HG02759 (cell line): ENCODE measurements around the gene MMD2.
A peak's percentile ranks its signal among the peaks of the same experiment; 100 is the strongest.

Experiments used
- ATAC-seq: cut with Tn5 transposase; IDR thresholded peaks from one replicate; pipeline ENCODE4 v1.9.1; 2021; ENCODE audit warnings: mild to moderate bottlenecking, moderate library complexity; ENCODE audit not compliant: unreplicated experiment

The MMD2 gene

DNA sequence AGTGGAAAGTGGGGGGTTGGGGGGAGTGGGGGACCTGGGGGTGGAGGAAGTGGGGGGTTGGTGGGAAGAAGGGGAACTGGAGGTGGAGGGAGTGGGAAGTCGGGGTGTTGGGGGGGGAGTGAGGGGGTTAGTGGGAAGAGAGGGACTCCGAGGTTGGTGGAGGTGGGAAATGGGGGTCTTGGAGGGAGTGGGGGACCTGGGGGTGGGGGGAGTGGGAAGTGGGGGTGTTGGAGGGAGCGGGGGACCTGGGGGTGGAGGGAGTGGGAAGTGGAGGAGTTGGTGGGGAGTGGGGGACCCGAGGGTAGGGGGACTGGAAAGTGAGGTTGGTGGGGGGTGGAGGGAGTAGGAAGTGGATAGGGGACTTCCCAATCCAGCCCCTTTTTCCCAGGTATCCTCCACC is 906 bp upstream of the MMD2 start:
- ATAC-seq: no peak

- no peak for ATAC-seq
These were observed 319 bp upstream of the MMD2 start for GRCh38 chr7:4959306-4959705.

DNA sequence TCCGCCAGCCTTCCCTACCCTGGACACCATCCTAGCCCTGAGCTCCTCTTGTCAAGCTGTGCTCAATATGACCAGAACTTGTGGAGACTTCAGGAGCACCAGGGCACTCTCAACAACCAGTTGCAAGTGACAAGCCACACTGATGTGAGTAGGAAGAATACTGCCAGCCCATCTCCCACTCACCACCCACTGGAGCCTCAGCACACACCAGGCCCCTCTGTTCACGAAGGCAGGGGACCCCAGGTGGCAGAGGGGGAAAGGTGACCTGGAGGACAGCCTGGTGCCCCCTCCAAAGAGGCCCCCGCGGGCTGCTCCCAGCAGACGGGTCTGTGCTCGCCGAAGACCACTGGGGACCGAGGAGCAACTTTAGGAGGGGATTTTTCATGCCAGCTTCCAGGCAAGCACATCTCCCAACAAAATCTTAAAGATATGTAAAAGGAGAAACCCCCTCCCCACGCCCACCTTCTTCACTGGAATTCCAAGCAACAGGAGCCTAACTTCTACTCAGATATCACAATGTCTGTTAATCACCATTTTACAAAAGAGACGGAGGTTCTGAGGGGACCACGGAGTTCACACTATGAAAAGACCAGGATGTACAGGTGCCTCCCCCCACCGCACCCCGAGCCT is 1.0 kb downstream of the MMD2 start:
- ATAC-seq: no peak

DNA sequence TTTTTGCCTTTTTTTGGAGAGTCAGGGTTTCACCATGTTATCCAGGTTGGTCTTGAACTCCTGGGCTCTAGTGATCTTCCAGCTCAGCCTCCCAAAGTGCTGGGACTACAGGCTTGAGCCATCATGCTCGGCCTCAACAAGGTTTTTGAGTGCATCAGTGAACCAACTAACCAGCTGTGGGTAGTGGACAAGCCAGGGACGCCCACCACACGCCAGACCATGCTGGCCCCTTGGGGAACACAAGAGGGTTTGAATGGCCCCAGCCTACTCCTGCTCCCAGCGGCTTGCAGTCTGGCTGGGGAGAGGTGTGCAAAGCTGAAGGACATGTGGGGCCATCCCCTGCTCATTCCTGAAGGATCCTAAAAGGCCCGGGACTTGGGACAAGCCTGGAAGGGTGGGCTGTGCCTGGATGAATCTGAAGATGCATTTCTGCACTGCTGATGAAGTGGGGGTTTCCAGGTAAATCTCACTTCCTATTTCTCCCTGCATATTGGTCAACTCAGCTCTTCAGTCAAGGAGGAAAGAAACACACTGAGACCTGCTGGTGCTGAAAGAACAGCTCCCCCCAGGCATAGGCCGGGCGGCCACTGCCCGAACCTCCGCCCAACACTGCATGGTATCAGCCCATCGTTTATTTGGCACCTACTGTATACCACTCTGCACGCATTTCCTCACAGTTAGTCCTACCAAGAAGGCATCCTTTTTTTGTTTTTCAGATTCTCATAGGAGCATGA is 6.9 kb downstream of the MMD2 start:
- ATAC-seq: peak; percentile 65

DNA sequence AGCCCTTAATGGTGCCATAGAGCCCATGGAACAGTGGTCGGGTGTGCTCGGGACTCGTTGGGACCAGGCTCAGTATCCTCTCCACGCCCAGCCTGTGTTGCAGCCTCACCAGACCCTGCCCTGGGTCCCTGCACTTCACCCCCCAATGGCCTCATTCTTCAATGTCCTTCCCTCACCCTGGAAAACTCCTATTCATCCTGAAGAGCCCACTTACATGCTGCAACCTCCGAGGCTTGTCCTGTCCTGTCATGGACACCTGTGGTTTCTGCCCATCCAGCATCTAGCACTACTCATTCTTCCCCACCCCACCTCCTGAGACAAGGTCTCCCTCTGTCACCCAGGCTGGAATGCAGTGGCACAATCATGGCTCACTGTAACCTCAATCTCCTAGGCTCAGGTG is 7.7 kb downstream of the MMD2 start:
- no peak for ATAC-seq

DNA sequence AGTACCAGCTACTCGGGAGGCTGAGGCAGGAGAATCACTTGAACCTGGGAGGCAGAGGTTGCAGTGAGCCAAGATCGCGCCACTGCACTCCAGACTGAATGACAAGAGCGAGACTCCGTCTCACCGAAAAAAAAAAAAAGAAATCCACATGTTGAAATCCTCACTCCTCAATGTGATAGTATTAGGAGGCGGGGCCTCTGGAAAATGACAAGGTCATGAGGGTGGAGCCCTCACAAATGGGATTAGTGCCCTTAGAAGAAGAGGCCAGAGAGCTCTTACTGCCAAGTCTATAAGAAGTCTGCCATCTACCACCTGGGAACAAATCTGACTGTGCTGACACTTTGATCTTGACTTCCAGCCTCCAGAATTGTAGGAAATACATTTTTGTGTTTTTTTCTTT is 10.6 kb downstream of the MMD2 start:
- ATAC-seq: no peak

- no peak for ATAC-seq
These were observed 13.0 kb downstream of the MMD2 start for GRCh38 chr7:4945949-4946348.

GRCh38 chr7:4944939-4945338 is 14.0 kb downstream of the MMD2 start:
- no peak for ATAC-seq

DNA sequence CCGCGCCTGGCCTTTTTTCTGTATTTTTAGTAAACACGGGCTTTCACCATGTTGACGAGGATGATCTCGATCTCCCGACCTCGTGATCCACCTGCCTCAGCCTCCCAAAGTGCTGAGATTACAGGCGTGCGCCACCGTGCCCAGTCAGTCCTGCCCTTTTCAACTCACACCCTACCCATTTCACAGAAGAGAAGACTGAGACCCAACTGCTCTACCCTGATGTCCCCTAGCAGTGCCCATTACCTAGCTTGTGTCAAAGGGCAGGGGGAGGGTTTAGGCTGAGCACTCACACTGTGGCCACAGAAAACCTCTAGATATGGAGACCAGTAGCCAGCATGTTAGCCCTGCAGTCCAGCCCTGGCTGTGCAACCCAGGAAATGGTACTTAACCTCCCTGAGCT is 15.7 kb downstream of the MMD2 start:
- ATAC-seq: no peak

DNA sequence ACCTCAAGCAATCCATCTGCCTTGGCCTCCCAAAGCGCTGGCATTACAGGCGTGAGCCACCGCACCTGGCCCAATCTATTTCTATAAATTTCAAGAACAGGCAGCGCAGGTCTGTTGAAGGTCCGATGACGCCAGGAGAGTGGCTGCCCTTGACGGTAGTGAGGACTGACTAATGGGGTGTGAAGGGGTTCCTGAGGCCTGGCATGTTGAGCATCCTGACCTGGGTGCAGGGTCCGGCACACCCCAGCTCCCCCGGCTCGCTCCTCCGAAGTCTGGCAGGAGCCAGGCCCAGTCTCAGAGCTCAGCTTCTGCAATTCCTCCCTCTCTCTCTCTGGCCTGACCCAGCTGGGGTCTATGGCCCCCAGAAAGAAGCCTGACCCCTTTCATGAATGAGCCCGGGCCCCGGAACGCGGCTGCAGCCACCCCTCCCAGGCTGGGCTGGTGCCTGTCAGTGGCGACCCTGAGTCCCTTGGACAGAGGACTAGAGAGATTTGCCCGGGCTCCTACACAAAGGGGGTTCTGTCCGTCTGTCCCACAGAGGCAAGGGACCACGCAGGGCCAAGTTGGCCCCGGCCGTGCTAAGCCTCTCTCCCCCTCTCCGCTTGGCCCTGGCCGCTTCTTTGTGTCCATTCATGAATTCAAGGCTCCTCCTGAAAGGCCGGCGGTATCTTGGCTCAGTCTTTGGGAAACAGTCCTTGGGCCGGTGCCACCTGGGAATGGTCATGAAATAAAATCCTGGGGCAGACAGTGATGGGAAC is 18.8 kb downstream of the MMD2 start:
- no peak for ATAC-seq

DNA sequence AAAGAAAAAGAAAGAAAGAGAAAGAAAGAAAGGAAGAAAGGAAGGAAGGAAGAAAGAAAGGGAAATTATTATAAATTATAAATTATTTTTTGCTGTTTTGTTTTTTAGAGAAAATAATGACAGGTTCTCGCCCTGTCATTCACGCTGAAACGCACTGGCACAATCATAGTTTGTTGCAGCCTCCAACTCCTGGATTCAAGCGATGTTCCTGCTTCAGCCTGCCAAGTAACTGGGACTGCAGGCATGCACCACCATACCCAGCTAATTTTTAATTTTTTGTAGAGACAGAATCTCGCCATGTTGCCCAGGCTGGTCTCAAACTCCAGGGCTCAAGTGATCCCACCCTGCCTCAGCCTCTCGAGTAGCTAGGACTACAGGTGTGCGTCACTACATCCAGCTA is 21.6 kb downstream of the MMD2 start:
- ATAC-seq: no peak

- ATAC-seq: no peak
These were observed 24.5 kb downstream of the MMD2 start for GRCh38 chr7:4934419-4935025.

GRCh38 chr7:4931943-4932342 is 27.0 kb downstream of the MMD2 start:
- no peak for ATAC-seq

DNA sequence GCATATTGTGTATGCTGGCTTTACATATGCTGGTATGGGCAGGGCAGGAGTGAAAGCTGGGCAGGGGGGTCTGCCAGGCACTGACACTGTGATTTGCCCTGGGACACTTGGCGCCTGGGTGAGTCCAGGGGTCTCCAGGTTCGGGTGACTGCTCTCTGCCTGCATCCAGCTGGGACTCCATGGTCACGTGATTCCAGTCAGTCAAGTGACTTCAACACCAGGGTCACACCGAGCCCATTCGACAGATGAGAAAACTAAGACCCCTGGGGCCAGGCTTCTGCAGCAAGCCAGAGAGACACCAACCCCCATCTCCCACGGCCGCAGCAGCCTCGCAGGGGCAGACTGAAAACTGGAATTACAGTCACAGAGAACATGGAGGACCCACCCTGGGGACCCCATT is 30.0 kb downstream of the MMD2 start:
- no peak for ATAC-seq

- ATAC-seq: no peak
These were observed 30.5 kb downstream of the MMD2 start for GRCh38 chr7:4928445-4928844.

DNA sequence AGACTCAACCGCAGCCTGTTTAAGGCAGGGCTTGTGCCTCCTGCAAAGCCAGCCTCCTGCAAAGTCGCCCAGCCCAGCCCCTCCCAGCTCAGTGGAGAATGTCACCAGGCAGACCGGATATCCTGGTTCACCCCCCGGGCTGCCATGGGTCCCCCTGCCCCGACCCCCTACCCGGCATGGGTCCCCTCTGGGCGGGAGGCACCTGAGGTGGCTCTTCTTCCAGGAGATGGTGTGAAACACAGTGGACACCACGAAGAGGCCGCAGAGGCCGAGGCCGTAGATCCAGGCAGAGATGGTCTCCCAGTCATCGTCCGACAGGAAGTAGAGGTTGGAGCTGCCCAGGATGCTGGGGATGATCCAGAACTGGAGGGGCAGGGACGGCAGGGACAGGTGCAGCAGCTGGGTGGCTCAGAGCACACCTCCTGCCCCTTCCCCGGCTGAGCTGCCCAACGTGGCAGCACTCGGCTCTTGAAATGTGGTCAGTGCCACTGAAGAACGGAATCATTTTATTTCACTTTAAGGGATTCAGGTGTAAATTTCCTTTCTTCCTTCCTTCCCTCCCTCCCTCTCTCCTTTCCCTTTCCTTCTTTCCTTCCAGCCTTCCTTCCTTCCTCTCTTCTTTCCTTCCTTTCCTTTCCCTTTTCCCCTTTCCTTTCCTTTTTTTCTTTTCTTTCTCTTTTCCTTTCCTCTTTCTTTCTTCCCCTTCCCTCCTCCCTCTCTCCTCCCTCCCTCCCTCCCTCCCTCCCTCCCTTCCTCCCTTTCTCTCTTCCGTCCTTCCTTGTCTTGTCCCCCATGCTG is 38.8 kb downstream of the MMD2 start:
- ATAC-seq: no peak

DNA sequence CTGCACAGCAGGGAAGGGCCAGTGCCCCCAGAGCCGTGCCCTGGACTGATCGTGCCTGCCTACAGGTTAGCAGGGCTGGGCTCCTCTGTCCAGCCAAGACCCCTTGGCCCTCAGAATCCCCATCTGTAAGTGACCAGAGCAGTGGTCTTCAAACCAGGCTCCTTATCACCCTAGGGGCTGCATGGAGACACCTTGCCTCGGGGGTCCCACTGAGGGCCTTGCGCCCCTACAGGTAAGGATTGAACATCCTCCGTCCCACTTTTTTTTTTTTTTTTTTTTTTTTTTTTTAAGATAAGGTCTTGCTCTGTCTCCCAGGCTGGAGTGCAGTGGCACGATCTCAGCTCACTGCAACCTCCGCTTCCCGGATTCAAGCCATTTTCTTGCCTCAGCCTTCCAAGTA is 42.9 kb downstream of the MMD2 start:
- ATAC-seq: no peak

DNA sequence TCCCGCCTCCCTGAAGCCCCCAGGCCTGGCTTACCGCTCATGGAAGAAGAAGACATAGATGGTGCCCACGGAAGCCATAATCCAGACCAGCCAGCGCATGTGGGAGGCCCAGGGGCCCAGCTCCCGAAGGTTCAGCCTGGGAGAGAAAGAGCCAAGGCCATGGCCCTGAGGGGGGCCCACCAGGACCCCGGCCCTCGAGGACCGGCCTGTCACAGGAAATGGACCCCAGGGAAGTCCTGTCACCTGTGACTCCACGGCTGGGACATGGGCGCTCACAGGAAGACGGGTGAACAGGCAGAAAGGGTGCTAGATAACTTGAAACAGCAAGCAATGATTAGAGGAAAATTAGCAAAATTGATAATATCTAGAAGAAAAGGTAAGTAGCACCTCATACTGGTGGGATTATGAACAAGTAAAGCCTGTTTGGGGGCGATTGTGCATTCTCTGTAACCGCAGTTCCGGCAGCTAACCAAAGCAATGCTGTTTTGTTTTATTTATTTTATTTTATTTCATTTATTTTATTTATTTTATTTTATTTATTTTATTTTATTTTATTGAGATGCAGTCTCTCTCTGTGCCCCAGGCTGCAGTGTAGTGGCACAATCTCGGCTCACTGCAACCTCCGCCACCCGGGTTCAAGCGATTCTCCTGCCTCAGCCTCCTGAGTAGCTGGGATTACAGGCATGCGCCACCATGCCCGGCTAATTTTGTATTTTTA is 47.7 kb downstream of the MMD2 start:
- ATAC-seq: no peak

- no peak for ATAC-seq
These were observed 52.3 kb downstream of the MMD2 start for GRCh38 chr7:4906682-4907081.

GRCh38 chr7:4905171-4905570 is 53.8 kb downstream of the MMD2 start:
- no peak for ATAC-seq
